K562 (cell line): ENCODE data around the gene RNF151. TPM values are rescaled to one million over a fixed set of nuclear protein-coding genes. Genes with fewer than 3 reads are reported as not detected.
A peak's percentile ranks its signal among the peaks of the same experiment; 100 is the strongest.

Source experiments
- ATF4 ChIP-seq: fragments of 450-650 bp; formaldehyde crosslinking; IDR thresholded peaks from 2 replicates; pipeline ENCODE4 v1.4.0; 2022; ENCODE audit warnings: mild to moderate bottlenecking, moderate library complexity
- ETV6 ChIP-seq, 3 experiments: fragments of 150-350 bp in 1 of 3; sonication (generic) in 1 of 3; formaldehyde crosslinking in 1 of 3; IDR thresholded peaks; 2 replicates each; pipeline versions ENCODE4 v1.6.1 to v1.8.0; 2014 to 2022; ENCODE audit warnings: borderline replicate concordance in 2 of 3, low read depth in 2 of 3, antibody characterized with exemption in 1 of 3, low read length in 1 of 3, mild to moderate bottlenecking in 1 of 3, missing genetic modification reagents in 1 of 3
- GABPA ChIP-seq: fragments of 200-800 bp; sonication (Bioruptor generic); conservative IDR thresholded peaks from 2 replicates; pipeline ENCODE4 v1.6.1; 2016; ENCODE audit warnings: low read depth, missing genetic modification characterization, missing compliant biosample characterization
- HBP1 ChIP-seq: fragments of 450-650 bp; formaldehyde crosslinking; IDR thresholded peaks from 2 replicates; pipeline ENCODE4 v1.4.0; 2022; ENCODE audit warnings: missing genetic modification characterization
- JUNB ChIP-seq: fragments of 450-650 bp; formaldehyde crosslinking; conservative IDR thresholded peaks from 2 replicates; pipeline ENCODE4 v1.4.0; 2020; ENCODE audit warnings: mild to moderate bottlenecking
- JUND ChIP-seq, 2 experiments: IDR thresholded peaks; 2 replicates in 1 of 2; 3 replicates in 1 of 2; pipeline ENCODE4 v1.6.1; 2011; ENCODE audit warnings: borderline replicate concordance in 2 of 2, low read depth in 2 of 2, low read length in 2 of 2, improper control_type of control experiment in 1 of 2, missing biosample characterization in 1 of 2, missing genetic modification characterization in 1 of 2, missing genetic modification reagents in 1 of 2
- KLF10 ChIP-seq: fragments of 250-450 bp; sonication (Bioruptor Pico); IDR thresholded peaks from 2 replicates; pipeline ENCODE4 v1.6.1; 2021; ENCODE audit warnings: matching md5 sums
- NCOR1 ChIP-seq: fragments of 450-650 bp; IDR thresholded peaks from 2 replicates; pipeline ENCODE4 v1.6.1; 2016; ENCODE audit warnings: mild to moderate bottlenecking, moderate library complexity
- SAFB ChIP-seq: fragments of 200-400 bp; formaldehyde crosslinking; IDR thresholded peaks from 2 replicates; pipeline ENCODE4 v1.6.1; 2017; ENCODE audit warnings: low read depth, low read length, borderline replicate concordance
- TAF1 ChIP-seq: IDR thresholded peaks from 2 replicates; pipeline ENCODE4 v1.6.1; 2011; ENCODE audit warnings: mild to moderate bottlenecking, low read length, moderate library complexity; ENCODE audit not compliant: insufficient read depth, control insufficient read depth, severe bottlenecking; ENCODE audit errors: extremely low read depth
- TBL1XR1 ChIP-seq, 2 experiments: IDR thresholded peaks; 2 replicates each; pipeline ENCODE4 v1.6.1; 2012; ENCODE audit warnings: improper control_type of control experiment in 2 of 2, low read length in 2 of 2, mild to moderate bottlenecking in 1 of 2
- TBP ChIP-seq: optimal IDR thresholded peaks from 2 replicates; pipeline ENCODE3; 2011; ENCODE audit warnings: low read depth, low read length, improper control_type of control experiment
- TCF3 ChIP-seq: sonication (generic); formaldehyde crosslinking; IDR thresholded peaks from 2 replicates; pipeline ENCODE4 v1.4.0; 2020; ENCODE audit warnings: mild to moderate bottlenecking, missing genetic modification reagents
- ZBTB34 ChIP-seq: fragments of 250-450 bp; sonication (Bioruptor Pico); IDR thresholded peaks from 2 replicates; pipeline ENCODE4 v1.8.0; 2021; ENCODE audit warnings: mild to moderate bottlenecking, moderate library complexity
- ZC3H4 ChIP-seq: sonication (generic); formaldehyde crosslinking; IDR thresholded peaks from 2 replicates; pipeline ENCODE4 v1.9.0; 2021; ENCODE audit warnings: missing genetic modification reagents, borderline replicate concordance
- ZNF133 ChIP-seq: fragments of 250-450 bp; sonication (Bioruptor Pico); IDR thresholded peaks from 2 replicates; pipeline ENCODE4 v1.4.0; 2020; ENCODE audit warnings: mild to moderate bottlenecking
- ZNF140 ChIP-seq: fragments of 250-450 bp; sonication (Bioruptor Pico); IDR thresholded peaks from 2 replicates; pipeline ENCODE4 v1.8.0; 2021; ENCODE audit warnings: moderate library complexity, mild to moderate bottlenecking, inconsistent platforms
- ZNF274 ChIP-seq: IDR thresholded peaks from 2 replicates; pipeline ENCODE4 v1.6.1; 2011; ENCODE audit warnings: low read depth, mild to moderate bottlenecking, low read length, moderate library complexity, borderline replicate concordance
- ZNF280A ChIP-seq: fragments of 450-650 bp; IDR thresholded peaks from 2 replicates; pipeline ENCODE4 v1.6.1; 2018; ENCODE audit warnings: mild to moderate bottlenecking, low read depth; ENCODE audit not compliant: partially characterized antibody
- ZNF41 ChIP-seq: fragments of 250-450 bp; sonication (Bioruptor Pico); conservative IDR thresholded peaks from 2 replicates; pipeline ENCODE4 v1.4.0; 2020; ENCODE audit warnings: mild to moderate bottlenecking
- ZNF444 ChIP-seq: fragments of 250-450 bp; sonication (Bioruptor Pico); IDR thresholded peaks from 2 replicates; pipeline ENCODE4 v1.4.0; 2020; ENCODE audit warnings: mild to moderate bottlenecking, moderate library complexity
- ZSCAN32 ChIP-seq: fragments of 450-650 bp; formaldehyde crosslinking; IDR thresholded peaks from 2 replicates; pipeline ENCODE4 v1.4.0; 2020; ENCODE audit warnings: mild to moderate bottlenecking, moderate library complexity
- polyA plus RNA-seq, 8 experiments: library from polyadenylated mRNA; depleted of rRNA in 4 of 8; stranded (reverse) in 5 of 8; unstranded in 3 of 8; fragments of >200 nt; fragmentation: Nextera tagmentation in 2 of 8; fragmentation: Illumina TruSeq in 1 of 8; extraction: Ambion mirVana in 2 of 8; extraction: Trizol in 1 of 8; gene quantifications; 2 replicates each; pipeline versions ENCODE4 v1.2.1 to v1.2.3, GENCODE V29; 2011 to 2014; ENCODE audit warnings: inconsistent platforms in 1 of 8, missing spikeins in 1 of 8
- total RNA-seq, 7 experiments: library from RNA; depleted of rRNA in 6 of 7; stranded (reverse); fragments of >200 nt in 6 of 7; fragmentation: Illumina TruSeq in 2 of 7; extraction: Trizol in 2 of 7; gene quantifications; 2 replicates each; pipeline versions ENCODE4 v1.2.1 to v1.2.3, GENCODE V29; 2011 to 2021; ENCODE audit warnings: low replicate concordance in 1 of 7

Gene RNF151
- total and polyA plus RNA-seq, 9 of the 15 experiments (the other 6 are each of a cell fraction or from before 2014, with no cell fraction given) = not detected

DNA sequence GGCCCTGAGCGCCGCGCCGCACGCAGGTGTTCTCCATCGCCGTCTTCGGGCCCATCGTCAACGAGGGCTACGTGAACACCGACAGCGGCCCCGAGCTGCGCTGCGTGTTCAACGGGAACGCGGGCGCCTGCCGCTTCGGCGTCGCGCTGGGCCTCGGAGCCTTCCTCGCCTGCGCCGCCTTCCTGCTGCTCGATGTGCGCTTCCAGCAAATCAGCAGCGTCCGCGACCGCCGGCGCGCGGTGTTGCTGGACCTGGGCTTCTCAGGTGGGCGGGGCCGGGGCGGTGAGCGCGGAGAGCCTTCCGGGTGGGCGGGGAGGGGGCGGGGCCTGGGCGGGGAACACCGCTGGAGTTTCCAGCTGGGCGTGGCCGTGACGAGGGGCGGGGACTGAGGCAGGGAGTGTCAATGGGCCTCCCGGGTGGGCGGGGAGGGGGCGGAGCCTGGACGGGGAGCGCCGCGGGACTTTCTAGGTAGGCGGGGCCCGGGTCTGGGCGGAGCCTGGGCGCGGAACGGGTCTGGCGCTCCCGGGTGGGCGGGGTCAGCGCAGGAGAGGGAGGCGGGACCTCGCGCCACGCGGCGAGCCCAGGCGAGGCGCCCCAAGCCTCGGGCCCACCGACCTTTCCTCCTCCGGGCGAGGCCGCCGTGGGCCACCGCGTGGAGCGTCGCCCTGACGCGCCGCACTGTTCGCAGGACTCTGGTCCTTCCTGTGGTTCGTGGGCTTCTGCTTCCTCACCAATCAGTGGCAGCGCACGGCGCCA is 25.5 kb downstream of the RNF151 start (continued):
- TF ChIP-seq HBP1 (CRISPR knock-in tag) (no peak), ZBTB34 (CRISPR knock-in tag) (no peak), TBP (peak; percentile 25), GABPA (tag) (peak; percentile 48), ZC3H4 (CRISPR knock-in tag) (no peak), ZNF280A (no peak), ETV6 (IDR thresholded peaks at IDR 0.05; ENCODE audit: borderline replicate concordance in 1 of 2, low read depth in 2 of 2, low read length in 1 of 2) (no peak), ETV6 (CRISPR knock-in tag; IDR thresholded peaks at IDR 0.05; ENCODE audit: borderline replicate concordance) (no peak), ZSCAN32 (no peak), ZNF140 (CRISPR knock-in tag) (no peak), TBL1XR1 (IDR thresholded peaks at IDR 0.05; ENCODE audit: low read length in 2 of 2) (no peak), JUND (IDR thresholded peaks at IDR 0.05; ENCODE audit: borderline replicate concordance, low read depth, low read length) (no peak), JUND (tag; IDR thresholded peaks at IDR 0.05; ENCODE audit: borderline replicate concordance, low read depth, low read length) (no peak; the same call in 2 of the 3 replicates), ATF4 (no peak), NCOR1 (no peak), SAFB (0 out of 2 replicates have a peak, but pooled peaks have one; percentile 50), ZNF41 (CRISPR knock-in tag) (no peak), ZNF444 (CRISPR knock-in tag) (no peak), ZNF274 (no peak), ZNF133 (CRISPR knock-in tag) (no peak), KLF10 (CRISPR knock-in tag) (no peak), TCF3 (CRISPR knock-in tag) (no peak; the same call in 1 of the 2 replicates), TAF1 (peak; percentile 25), JUNB (CRISPR knock-in tag) (no peak)
